Measurements from ENCODE around the gene IGF1. TPM values are rescaled to one million over a fixed set of nuclear protein-coding genes. Genes with fewer than 3 reads are reported as not detected.
A peak's percentile ranks its signal among the peaks of the same experiment; 100 is the strongest.

The IGF1 gene
- total and polyA plus RNA-seq, 11 donors, result 1.9 to 30.3 (median 13.3) TPM

GRCh38 chr12:102423462-102423861 lies 56.9 kb downstream of the IGF1 start:
- intact Hi-C loops (cut with DNase I), result no loop called here
- Histone ChIP-seq H3K9me3 (no peaks in the 10 kb centered on the region), H3K4me3 (no peak overlapping the region), H3K4me1 (peaks cover 0 to 41% (median 2%) of the 10 kb centered on the region in 12 donors), H3K27ac (no peak overlapping the region), H3K27me3 (no peaks in the 10 kb centered on the region), H3K36me3 (peaks cover 0 to 9% (median 0%) of the 10 kb centered on the region in 9 donors)
- DNase-seq, result no peak
- ATAC-seq, result peak in 1 of 4 donors; percentile 39
- 71 to 82% (median 77%) methylated on average over 3 of the region's 3 CpGs for WGBS, 4 donors
- TF ChIP-seq POLR2A (IDR thresholded peaks at IDR 0.05), result no peak
- no peak for TF ChIP-seq CTCF (IDR thresholded peaks at IDR 0.05)

GRCh38 chr12:102421802-102422583 lies 58.4 kb downstream of the IGF1 start:
- DNase-seq (no peak), ATAC-seq (no peak)
- H3K4me3 ChIP-seq, result no peak overlapping the region
- no peak overlapping the region for H3K27ac ChIP-seq
- H3K9me3 ChIP-seq, result no peaks in the 10 kb centered on the region
- no peaks in the 10 kb centered on the region for H3K27me3 ChIP-seq
- WGBS, 4 donors, result 65 to 67% (median 66%) methylated on average over 5 of the region's 5 CpGs
- peaks cover 0 to 27% (median 0%) of the 10 kb centered on the region in 12 donors for H3K4me1 ChIP-seq
- H3K36me3 ChIP-seq, result peaks cover 0 to 16% (median 0%) of the 10 kb centered on the region in 9 donors
- TF ChIP-seq CTCF (IDR thresholded peaks at IDR 0.05), result no peak
- TF ChIP-seq POLR2A (IDR thresholded peaks at IDR 0.05), result no peak
- intact Hi-C loops (cut with DNase I), result no loop called here

GRCh38 chr12:102419094-102419764 lies 61.1 kb downstream of the IGF1 start:
- Histone ChIP-seq H3K36me3 (peaks cover 0 to 16% (median 0%) of the 10 kb centered on the region in 9 donors), H3K4me1 (peaks cover 0 to 8% (median 0%) of the 10 kb centered on the region in 12 donors), H3K4me3 (no peak overlapping the region), H3K27ac (no peak overlapping the region), H3K9me3 (no peaks in the 10 kb centered on the region), H3K27me3 (no peaks in the 10 kb centered on the region)
- no peak for TF ChIP-seq POLR2A (IDR thresholded peaks at IDR 0.05)
- TF ChIP-seq CTCF (IDR thresholded peaks at IDR 0.05), result no peak
- intact Hi-C loops (cut with DNase I), result no loop called here
- ATAC-seq, result no peak
- DNase-seq, result no peak
- 86 to 91% (median 89%) methylated on average over 11 of the region's 11 CpGs for WGBS, 4 donors

- Histone ChIP-seq H3K4me3 (no peak overlapping the region), H3K27me3 (no peaks in the 10 kb centered on the region), H3K4me1 (peaks cover 0 to 7% (median 0%) of the 10 kb centered on the region in 12 donors), H3K9me3 (no peaks in the 10 kb centered on the region), H3K36me3 (peaks cover 0 to 16% (median 0%) of the 10 kb centered on the region in 9 donors), H3K27ac (no peak overlapping the region)
- 93 to 96% (median 94%) methylated on average over 2 of the region's 2 CpGs for WGBS, 4 donors
- no peak for DNase-seq
- ATAC-seq, result no peak
- TF ChIP-seq POLR2A (IDR thresholded peaks at IDR 0.05), result no peak
- TF ChIP-seq CTCF (IDR thresholded peaks at IDR 0.05), result no peak
- intact Hi-C loops (cut with DNase I), result no loop called here
These were observed 63.3 kb downstream of the IGF1 start for GRCh38 chr12:102417055-102417454.
